ENCODE data around the gene VCX.
"Not testable (repeated sequence)": the region's sequence is repeated elsewhere in the genome, so short reads cannot be mapped to it uniquely, and the experiment has no call there.

The VCX gene

GRCh38 chrX:7842871-7843270 lies at the start of gene VCX:
Gene VCX, plus strand, starts transcription at chrX:7843171. Its CDS starts 33 bp downstream, at chrX:7843204.
- DNase-seq: not testable (repeated sequence)

- no peak for DNase-seq
These were observed 44.6 kb upstream of the VCX start for GRCh38 chrX:7798327-7798726.

- DNase-seq: no peak
These were observed 41.3 kb upstream of the VCX start for GRCh38 chrX:7801711-7802110.

- no peak for DNase-seq
These were observed 27.7 kb upstream of the VCX start for GRCh38 chrX:7815166-7815805.

- no peak for DNase-seq
These were observed 14.4 kb upstream of the VCX start for GRCh38 chrX:7828594-7828993.

GRCh38 chrX:7841084-7841805 lies 1.7 kb upstream of the VCX start:
- DNase-seq: no peak

GRCh38 chrX:7852166-7852565 lies 9.2 kb downstream of the VCX start:
- DNase-seq: no peak

- DNase-seq: no peak
These were observed 29.1 kb downstream of the VCX start for GRCh38 chrX:7872042-7872441.

- no peak for DNase-seq
These were observed 34.0 kb downstream of the VCX start for GRCh38 chrX:7876957-7877356.

- DNase-seq: no peak
These were observed 46.2 kb downstream of the VCX start for GRCh38 chrX:7889135-7889534.

GRCh38 chrX:7889680-7890079 lies 46.7 kb downstream of the VCX start:
- no peak for DNase-seq

GRCh38 chrX:7891928-7892327 lies 49.0 kb downstream of the VCX start:
- DNase-seq: no peak

All from anterior cingulate cortex (tissue), 58 donors.